Measurements from ENCODE around the gene TSPAN4.

The TSPAN4 gene

DNA sequence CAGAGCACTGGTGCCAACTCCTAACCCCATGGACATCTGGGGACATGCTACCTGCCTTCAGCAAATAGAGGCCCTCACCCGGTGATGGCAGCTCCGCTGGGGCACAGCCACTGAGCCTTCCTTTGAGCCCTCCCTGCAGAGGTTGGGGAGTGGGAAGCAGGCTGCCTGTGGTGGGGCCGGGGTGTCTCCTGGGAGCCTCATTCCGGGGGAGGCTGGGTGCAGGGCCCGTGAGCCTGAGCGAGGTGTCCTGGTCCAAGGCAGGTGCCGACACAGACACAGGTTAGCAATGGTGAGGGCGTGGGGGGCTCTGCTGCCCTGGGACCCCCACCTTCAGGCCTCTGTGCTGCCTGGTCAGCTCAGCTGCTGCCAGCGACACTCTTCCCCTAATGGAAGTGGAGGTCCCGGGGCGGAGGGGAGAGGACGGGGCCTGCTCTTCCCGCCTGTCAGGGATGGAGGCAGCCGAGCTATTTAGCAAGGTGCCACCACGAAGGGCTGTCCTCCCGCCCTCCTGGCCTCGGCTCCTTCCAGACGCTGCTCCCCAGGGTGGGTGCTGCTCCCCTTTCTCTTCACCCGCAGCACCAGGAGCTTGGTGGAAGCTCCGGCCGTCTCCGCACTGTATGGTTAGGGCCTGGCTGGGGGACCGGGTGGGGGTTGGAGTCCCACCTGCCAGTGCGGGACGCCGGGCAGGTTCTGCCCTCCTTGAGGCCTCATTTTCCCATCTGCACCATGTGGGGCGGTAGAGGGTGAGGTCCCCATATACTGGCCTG lies 11.2 kb downstream of the TSPAN4 start:
- no peak for DNase-seq

DNA sequence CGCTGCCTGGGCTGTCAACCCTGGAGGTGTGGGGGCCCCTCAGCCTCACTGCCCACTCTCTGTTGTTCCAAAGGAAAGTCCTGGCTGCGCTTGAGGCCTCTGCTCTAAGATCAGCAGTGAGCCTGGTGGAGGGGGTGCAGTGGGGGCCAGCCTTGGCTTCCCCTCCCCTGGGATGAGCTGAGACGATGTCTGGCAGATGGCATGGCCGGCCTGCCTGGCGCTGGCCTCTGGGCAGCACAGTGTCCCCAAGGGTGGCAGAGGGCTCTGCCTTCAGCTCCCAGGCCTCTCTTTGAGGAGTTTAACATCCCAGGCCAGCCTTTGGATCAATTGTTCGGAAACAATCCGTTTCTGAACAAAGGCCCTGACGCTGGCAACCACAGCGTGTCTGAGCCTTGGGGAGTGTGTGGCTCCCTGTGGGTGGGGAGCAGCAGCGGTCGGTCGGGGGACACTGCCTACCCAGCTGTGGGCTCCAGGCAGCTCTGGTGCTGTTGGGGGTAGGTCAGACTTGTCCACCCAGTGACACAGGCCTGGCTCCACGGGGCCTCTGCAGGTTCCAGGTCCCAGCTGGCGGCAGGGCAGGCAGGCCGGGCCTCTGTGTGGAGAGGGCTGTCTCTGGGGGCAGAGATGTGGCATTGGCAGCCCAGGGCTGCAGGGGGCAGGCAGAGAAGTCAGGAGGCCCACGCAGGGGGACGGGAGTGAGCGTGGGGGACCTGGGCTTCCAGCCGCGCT lies 12.1 kb downstream of the TSPAN4 start:
- no peak for DNase-seq

DNA sequence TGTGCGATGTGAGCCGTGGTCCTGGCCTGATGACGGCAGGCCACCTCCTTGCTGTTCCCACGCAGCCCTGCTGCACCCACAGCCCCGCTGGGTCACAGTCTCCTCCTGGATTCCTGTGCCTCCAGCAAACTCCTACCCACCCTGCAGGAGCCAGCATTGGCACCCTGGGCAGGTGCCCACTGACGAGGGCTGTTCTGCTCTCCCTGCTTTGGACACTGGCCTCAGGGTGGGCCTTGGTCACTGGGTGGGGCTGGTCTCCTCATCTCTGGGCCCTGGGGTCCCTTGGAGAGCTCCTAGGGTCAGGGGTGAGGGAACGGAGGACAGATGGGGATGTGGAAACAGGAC lies 12.7 kb downstream of the TSPAN4 start:
- DNase-seq, result no peak

- no peak for DNase-seq
Measured at GRCh38 chr11:855796-856195, 13.1 kb downstream of the TSPAN4 start.

DNA sequence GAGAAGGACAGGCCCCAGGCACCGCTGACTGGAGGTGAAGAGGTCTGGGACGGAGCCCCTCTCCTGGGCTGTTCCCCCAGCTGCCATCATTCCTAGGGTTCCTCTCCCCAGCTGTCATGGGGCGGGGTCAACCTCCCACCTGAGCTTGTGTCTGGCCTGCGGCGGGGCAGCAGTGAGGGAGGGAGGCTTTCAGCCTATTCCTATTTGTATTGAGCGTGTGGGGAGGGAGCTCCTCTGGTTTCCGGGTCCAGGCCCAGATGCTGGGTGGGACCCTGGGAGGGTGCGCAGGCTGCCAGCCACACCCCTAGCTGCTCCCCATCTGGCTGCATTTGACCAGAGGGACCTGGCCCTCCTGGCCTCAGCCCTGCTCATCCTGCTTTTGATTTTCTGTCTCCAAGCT lies 13.7 kb downstream of the TSPAN4 start:
- DNase-seq, result no peak

- DNase-seq, result no peak
Measured at GRCh38 chr11:858053-858761, 15.6 kb downstream of the TSPAN4 start.

DNA sequence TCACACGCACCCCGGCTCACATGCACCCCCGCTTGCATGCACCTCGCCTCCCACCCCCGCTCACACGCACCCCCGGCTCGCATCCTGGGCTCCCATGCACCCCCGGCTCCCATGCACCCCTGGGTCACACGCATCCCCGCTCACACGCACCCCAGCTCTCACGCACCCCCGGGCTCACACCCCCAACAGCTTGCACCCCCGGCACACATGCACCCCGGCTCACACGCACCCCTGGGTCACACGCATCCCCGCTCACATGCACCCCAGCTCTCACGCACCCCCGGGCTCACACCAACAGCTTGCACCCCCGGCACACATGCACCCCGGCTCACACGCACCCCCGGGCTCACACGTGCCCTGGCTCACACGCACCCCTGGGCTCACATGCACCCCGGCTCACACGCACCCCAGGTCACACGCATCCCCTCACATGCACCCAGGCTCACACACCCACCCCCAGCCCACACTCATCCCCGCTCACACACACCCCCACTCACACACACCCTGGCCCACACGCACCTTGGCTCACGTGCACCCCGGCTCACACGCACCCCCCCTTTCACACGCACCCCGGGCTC lies 16.2 kb downstream of the TSPAN4 start:
- DNase-seq, result no peak

DNA sequence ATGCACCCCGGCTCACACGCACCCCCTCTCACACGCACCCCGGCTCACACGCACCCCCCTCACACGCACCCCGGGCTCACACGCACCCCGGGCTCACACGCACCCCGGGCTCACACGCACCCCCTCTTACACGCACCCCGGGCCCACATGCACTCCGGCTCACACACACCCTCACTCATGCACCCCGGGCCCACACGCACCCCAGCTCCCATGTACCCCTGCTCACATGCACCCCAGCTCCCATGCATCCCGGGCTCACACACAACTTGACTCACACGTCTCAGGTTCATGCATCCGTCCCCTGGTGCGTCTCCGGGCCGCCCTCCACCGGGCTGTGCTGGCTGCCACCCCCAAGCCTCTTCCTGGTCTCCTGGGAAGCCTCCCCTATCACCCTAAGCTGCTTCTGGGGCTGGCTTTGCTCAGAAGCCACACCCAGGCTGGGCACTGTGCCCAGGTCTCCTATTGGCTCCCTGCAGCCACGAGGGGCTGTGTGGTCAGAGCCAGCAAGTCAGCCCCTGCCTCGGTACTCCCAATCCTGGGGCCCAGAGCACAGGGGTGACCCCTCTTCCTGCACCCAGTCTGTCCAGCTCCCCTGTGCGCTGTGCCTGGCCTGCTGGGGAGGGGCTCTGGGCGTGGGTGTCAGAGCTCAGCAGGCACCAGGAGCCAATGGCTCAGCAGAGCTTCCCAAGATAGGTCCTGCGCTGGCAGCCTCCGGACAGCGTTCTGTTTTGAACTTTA lies 16.9 kb downstream of the TSPAN4 start:
- DNase-seq, result no peak

DNA sequence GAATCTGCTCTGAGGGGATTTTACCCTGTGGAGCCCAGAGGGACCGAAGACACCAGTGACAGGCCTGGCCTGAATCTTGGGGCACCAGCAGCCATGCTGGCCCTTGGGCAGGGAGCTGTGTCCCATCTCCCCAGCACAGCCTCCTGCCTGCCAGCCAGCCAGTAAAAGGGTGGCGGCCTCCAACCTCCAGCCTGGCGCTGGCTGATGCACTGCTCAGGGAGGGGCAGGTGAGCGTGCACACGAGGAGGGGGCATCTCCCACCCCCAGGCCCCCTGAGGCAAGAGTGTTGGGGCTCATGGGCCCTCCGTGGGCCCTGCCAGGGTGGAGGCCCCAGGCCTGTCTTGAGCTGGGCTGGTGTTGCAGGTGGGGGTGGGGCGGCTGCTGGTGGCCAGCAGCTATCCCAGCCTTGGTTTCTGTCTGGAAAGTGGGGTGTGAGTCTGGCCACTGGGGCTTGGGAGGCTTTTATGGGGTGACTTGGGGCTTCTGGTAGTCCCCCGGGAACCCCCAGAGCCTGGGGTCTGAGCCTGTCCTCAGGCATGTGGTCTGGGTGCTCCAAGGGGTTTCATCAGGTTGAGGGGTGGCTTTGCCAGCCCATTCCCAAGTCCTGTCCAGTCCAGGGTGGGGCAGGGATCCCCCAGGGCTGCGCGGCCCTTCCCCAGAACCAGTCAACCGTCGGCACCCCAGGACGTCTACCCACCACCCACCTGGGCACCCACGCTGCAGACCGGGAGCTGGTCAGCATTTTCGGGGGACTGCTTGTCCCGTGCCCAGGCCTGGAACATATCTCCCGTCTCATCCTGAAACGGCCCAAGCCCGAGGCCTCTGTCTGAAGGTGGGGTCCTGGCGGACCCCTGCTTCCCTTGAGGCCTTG lies 17.8 kb downstream of the TSPAN4 start:
- DNase-seq, result no peak

- no peak for DNase-seq
Measured at GRCh38 chr11:861105-861479, 18.4 kb downstream of the TSPAN4 start.

- no peak for DNase-seq
Measured at GRCh38 chr11:862081-862661, 19.5 kb downstream of the TSPAN4 start.

DNA sequence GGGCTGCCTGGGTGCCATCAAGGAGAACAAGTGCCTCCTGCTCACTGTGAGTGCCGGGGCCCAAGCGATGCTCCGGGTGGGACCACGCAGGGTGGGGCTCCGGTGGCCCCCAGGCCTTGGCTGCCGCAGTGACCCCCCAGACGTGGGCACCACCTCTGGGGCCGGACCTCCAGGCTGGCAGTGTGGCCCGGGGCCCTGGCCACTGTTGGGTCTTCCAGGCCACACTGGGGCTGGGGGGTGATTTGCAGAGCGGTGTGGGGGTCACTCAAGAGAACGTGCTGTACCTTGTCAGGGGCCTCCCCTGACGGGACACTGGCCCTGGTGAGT lies 20.0 kb downstream of the TSPAN4 start:
- no peak for DNase-seq

DNA sequence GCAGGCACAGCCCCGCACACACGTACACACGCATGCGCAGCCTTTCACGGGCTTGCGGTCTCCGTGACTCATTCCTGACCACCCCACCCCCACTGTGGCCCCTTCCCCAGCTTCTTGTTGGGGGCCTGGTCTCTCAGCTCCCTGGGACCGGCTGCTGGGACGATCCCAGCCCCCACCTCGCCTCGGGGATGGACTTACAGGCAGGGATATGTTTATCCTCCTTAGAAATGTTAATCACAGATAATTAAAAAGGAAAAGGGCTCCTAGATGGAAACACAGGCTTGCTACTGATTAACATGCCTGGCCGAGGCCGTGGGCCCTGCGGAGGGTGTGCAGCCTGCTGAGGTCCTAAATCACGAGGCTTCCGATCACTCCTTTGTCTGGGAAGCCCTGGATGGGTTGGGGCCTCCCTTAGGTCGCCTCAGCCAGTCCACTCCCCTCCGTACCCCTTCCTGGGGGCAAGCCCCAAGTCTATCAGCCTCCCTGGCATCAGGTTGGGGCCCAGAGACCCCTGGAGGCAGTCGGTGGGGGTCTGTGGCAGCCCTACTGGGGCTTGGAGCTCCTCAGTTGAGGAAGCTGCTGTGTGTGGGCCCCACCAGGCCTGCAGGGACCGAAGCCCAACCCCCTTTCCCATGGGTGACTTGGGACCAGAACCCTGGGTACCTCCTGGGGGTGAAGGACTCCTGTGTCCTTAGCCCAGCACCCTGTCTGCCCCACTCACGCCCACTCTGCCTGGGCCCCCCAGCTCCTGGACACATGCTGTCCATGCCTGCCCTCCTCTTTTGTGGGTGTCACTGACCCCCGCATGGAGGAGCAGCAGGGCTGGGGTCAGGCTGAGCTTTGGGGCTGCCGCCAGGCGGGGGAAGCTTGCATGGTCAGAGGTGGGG lies 20.6 kb downstream of the TSPAN4 start:
- no peak for DNase-seq

DNA sequence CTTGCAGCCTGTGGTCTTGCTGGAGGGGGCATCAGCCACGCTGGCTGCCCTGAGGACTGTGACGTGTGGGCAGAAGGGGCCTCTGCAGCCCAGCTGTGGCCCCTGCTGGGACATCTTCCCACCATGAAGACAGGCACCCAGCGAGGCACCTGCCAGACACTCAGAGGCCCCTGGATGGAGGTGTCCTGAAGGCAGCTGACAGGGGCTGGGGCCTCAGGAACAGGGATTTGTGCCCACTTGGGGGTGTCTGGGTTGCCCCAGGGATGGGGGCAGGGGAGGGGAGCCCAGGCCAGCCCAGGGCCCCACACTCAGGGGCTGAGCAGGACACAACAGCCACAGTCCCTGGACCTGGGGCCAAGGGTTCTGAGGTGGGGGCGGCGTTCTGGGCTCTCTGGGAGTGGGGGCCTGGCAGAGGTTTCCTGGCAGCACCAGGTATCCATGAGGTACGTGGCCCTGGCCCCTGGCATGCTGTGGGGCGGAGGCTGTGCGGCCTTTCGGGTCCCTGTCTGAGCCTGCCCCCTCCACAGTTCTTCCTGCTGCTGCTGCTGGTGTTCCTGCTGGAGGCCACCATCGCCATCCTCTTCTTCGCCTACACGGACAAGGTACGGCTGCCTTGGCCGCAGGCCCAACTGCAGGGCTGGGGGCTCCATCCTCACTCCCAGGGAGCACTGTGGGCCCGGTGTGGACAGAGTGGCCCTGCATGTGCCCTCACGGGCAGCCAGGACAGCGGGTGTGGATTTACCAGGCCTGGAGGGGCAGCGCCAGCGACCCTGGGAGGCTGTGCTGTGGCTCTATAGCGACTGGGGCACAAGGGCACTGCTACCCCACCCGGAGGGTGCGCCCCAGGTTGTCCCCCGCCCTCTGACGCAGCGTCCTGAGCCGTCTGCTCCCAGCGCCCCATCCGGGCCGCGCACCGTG lies 21.5 kb downstream of the TSPAN4 start:
- no peak for DNase-seq

DNA sequence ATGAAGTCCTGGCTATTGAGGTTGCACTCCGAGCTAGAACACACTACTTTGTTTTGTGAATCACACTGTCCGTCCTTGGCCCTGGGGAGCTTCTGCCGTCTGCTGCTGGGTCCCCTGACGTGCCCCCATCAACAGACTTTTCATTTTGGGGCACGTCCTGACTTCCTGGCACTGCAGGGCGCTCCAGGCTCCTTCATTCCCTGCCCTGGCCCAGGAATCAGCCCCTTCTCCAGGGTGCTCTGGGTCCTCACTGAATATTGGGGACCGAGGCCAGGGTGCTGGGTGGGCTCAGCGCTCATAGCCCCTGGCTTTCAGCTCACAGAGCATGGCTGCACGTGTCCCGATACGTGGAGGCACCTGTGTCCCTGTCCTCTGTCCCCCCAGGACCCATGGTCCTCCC lies 22.2 kb downstream of the TSPAN4 start:
- DNase-seq, result no peak

- no peak for DNase-seq
Measured at GRCh38 chr11:865462-866430, 23.1 kb downstream of the TSPAN4 start.

DNA sequence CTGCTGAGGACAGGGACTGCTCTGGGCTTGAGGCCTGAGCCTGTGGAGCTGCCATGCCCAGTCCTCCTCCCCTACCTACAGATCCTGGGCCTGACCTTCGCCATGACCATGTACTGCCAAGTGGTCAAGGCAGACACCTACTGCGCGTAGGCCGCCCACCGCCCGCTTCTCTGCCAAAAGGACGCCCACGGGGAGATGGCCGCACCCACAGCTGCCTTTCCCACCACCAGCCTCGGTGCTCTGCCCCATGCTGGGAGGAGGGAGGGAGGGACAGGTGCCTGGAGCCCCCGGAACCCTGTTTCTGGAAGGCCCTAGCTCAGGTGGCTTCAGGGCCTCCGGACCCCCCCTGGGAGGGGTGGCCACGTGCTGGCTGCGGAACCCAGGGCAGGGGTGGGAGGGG lies 23.8 kb downstream of the TSPAN4 start:
- no peak for DNase-seq

GRCh38 chr11:867856-868358 lies 25.3 kb downstream of the TSPAN4 start:
- DNase-seq, result no peak
